NCI-H2107 treated with DMSO at 0.1 percent for 48 hours (cell line): Measurements from ENCODE around the gene POLR2F.
"Not testable (repeated sequence)": the region's sequence is repeated elsewhere in the genome, so short reads cannot be mapped to it uniquely, and the experiment has no call there.

Experiments used
- DNase-seq: peaks from one replicate; lab custom pipeline; 2025; ENCODE audit not compliant: unreplicated experiment; lab: John Stamatoyannopoulos, UW

Gene POLR2F

GRCh38 chr22:37925330-37925729 lies 28.2 kb upstream of the POLR2F start:
- DNase-seq = no peak

DNA sequence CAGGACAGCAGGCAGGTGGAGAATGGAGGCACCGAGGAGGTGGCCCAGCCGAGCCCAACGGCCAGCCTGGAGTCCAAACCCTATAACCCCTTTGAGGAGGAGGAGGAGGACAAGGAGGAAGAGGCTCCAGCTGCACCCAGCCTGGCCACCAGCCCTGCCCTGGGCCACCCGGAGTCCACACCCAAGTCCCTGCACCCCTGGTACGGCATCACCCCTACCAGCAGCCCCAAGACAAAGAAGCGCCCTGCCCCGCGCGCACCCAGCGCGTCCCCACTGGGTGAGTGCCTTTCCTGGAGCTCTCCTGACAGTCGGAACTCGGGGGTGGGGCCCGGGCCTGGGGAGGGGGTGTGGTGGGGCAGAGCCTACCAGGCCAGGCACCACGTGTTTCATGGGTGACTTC lies 27.7 kb upstream of the POLR2F start:
- no peak for DNase-seq

- no peak for DNase-seq
Observed at GRCh38 chr22:37926358-37926757, 27.1 kb upstream of the POLR2F start.

GRCh38 chr22:37926771-37927636 lies 26.5 kb upstream of the POLR2F start:
- no peak for DNase-seq

- DNase-seq = no peak
Observed at GRCh38 chr22:37927637-37927936, 25.9 kb upstream of the POLR2F start.

GRCh38 chr22:37929390-37929789 lies 24.1 kb upstream of the POLR2F start:
- DNase-seq = no peak

- DNase-seq = no peak
Observed at GRCh38 chr22:37930270-37930951, 23.1 kb upstream of the POLR2F start.

- DNase-seq = no peak
Observed at GRCh38 chr22:37930952-37931440, 22.5 kb upstream of the POLR2F start.

DNA sequence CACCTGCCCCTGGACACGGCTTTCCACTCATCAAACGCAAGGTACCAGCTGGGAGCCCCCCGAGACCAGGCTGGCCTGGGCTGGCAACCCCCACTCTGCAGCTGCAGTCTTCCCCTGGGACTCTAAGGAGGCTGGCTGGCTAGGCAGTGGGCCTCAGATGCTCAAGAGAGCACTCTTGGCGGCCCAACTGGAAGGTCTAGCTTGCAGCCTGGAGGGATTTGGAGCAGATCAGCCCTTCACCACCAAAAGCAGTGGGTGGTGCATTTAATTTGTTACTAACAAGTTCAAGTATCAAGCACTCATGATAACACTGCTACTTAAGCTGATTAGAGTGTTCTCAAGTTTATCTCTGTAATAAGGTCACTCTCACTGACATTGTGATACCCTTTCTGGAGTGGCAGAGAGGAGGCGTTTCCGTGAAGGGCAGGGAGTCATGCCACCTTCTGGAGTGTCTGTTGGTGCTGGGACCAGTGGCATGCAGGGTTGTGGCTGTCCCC lies 21.6 kb upstream of the POLR2F start:
- DNase-seq = peak; percentile 32

- DNase-seq = no peak
Observed at GRCh38 chr22:37932401-37932800, 21.1 kb upstream of the POLR2F start.

DNA sequence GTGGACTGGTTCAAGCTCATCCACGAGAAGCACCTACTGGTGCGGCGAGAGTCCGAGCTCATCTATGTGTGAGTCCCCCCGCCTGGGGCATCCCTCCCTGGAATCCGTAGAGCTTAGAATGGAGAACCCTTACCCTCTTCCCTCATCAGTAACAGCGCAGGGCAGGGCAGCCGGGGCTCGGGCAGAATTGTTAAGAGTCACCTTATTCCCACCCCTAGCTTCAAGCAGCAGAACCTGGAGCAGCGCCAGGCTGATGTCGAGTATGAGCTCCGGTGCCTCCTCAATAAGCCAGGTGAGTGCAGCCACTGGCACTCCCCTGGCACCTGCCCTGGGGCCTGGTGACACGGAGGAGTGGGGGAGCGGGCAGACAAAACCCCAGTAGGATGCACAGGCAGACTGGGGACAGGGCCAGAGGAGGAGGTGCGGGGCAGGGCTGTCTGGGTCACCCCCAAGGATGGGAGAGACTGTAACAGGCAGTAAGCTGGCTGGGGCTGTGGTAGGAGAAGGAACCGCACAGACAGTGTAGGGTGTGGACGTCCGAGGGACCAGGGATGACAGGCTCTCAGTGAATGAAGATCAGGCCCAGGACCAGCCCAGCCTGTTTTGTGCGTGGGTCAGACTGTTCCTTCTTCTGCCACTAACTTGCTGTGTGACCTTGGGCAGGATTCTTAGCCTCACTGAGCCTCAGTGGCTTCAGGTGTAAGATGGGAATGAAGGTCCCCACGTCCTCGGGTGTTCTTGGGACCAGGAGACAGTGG lies 20.5 kb upstream of the POLR2F start:
- DNase-seq = no peak

- peak; percentile 14 for DNase-seq
Observed at GRCh38 chr22:37933711-37934376, 19.7 kb upstream of the POLR2F start.

GRCh38 chr22:37940698-37941376 lies 12.7 kb upstream of the POLR2F start:
- DNase-seq = no peak

DNA sequence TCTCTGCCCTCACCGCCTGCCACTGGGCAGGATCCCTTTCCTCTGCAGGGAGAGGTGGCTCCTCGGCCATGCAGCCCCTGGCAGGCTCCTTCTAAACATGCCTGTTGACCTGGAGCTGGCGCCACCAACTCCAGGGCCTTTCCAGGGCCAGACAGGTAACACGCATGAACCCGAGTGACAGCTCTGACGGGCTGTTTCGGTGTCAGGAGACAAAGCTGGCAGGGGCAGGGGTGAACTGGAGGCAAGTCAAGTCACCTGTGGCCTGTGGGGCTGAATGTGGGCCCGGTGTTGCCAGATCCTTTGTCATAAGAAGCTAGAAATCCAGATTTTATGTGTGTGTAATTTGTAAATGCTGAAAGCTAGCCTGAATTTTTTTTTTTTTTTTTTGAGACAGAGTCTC lies 11.4 kb upstream of the POLR2F start:
- DNase-seq = no peak

DNA sequence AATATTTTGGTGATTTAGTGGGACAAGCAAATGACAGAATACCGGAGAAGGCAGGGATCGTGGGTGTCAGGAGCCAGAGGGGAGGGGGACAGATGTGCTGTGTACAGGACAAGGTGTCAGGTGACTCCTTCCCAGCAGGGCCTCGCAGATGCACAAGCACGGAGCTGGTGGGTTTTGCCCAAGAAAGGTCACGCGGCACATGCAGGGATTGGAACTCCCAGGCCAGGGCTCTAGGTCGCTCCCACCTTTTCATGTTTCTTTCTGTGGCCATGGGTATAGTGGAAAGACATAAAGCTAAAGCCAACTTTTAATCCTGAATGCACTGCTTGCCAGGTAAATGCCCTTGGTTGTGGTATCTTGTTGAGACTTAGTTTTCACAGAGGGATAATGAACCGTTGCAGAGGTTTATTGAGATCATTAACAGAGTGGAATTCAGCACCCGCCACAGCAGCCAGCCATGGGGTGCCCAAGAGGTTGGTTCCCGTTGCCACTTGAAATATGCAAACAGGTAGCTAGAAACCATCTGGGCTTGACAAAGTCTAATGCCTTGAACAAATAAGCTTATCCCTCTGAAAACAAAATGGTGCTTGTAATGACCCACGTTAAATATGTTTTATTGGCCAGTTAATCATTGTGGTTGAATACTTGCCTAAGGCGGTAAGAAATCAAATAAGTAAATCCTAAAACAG lies 10.2 kb upstream of the POLR2F start:
- DNase-seq = no peak

GRCh38 chr22:37943825-37944198 lies 9.7 kb upstream of the POLR2F start:
- DNase-seq = no peak

GRCh38 chr22:37944423-37944822 lies 9.1 kb upstream of the POLR2F start:
- not testable (repeated sequence) for DNase-seq

DNA sequence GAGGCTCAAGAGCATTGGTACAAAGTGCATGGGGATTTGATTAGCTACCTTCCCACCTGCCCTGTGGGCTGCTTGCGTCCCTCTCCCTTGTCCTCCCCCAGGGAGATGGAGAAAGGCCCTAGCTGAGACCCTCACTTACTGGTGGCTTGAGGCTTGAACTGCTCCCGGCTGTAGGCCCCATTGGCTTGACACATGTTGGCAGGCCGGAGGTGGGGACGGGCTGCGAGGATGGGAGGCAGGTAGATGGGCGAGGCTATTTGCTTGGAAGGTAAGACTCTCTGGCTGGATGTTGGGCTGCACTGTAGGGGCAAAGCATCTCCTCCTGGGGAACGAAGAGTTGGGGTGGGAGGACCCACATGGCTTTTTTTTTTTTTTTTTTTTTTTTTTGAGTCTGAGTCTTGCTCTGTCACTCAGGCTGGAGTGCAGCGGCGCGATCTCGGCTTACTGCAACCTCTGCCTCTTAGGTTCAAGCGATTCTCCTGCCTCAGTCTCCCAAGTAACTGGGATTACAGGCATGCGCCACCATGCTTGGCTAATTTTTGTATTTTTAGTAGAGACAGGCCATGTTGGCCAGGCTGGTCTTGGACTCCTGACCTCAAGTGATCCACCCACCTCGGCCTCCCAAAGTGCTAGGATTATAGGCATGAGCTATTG lies 6.2 kb upstream of the POLR2F start:
- DNase-seq = not testable (repeated sequence)

- peak; percentile 35 for DNase-seq
Observed at GRCh38 chr22:37951305-37951704, 2.2 kb upstream of the POLR2F start.
